Measurements from ENCODE around the gene ENAH. TPM values are rescaled to one million over a fixed set of nuclear protein-coding genes. Genes with fewer than 3 reads are reported as not detected.

Gene ENAH
- polyA plus RNA-seq, 3 donors = 0.12 TPM; not detected in 2

DNA sequence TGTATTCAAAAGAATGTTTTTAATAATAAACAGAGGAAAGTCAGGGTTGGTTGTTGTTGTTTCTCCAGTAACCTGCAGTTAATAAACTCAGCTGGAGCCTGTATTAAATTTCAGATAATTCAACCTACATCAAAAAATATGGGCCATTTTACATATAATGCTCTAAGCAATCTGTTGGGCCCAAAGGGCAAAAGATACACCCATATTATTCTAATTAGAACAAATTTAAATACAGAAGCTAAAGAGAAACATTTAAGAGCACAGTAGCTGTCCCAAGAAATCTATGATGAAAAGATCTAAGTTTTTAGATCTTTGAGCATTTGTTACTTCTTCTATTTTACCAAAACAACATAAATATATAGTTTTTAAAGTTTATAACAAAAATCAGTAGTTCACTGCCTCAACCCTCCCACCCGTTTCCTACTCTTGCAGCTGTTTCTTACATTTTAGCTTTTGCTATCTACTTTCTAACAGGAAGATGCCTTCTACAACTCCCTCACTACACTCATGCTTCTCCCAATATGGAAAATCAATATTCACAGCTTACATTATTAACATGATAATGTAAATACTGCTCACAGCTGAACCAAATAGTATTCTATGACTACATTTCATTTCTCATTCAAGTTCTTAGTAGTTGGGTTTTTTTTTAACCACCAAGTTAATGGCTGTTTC, 130.2 kb downstream of the ENAH start:
- no peaks in the 10 kb centered on the region for H4K20me1 ChIP-seq (ENCODE audit: insufficient read depth, low read length)
- WGBS (ENCODE audit: insufficient coverage) = no CpG with 5 or more reads among the region's 1 CpG
- DNase-seq = no peak
- no peak for TF ChIP-seq CTCF (IDR thresholded peaks at IDR 0.05)
- Mint-ChIP-seq H3K36me3 (no peaks in the 10 kb centered on the region), H3K4me1 (peaks cover 1% of the 10 kb centered on the region), H3K9me3 (no peaks in the 10 kb centered on the region), H3K27ac (no peak overlapping the region), H3K27me3 (ENCODE audit: low read depth in 3 of 3) (peaks cover 0 to 4% (median 2%) of the 10 kb centered on the region in 3 donors), H3K4me3 (no peak overlapping the region)
- intact Hi-C loops (cut with micrococcal nuclease) = no loop called here
- H3K36me3 ChIP-seq (replicated peaks in 1 of 2; ENCODE audit: control insufficient read depth in 1 of 2, insufficient read depth in 2 of 2, low read length in 2 of 2) = no peaks in the 10 kb centered on the region
- H3K9me3 ChIP-seq (replicated peaks in 1 of 2; ENCODE audit: control insufficient read depth in 1 of 2, insufficient read depth in 1 of 2, low read length in 2 of 2) = no peaks in the 10 kb centered on the region
- H3K4me2 ChIP-seq (replicated peaks; ENCODE audit: extremely low read depth, low read length, poor library complexity, severe bottlenecking) = no peak overlapping the region
- H3K4me1 ChIP-seq (ENCODE audit: control insufficient read depth in 1 of 2, insufficient read depth in 2 of 2, low read length in 2 of 2) = no peaks in the 10 kb centered on the region
- no peak overlapping the region for H3K4me3 ChIP-seq (replicated peaks in 1 of 3; ENCODE audit: low read depth in 2 of 3, low read length in 3 of 3)
- H3K27me3 ChIP-seq (ENCODE audit: control insufficient read depth in 2 of 2, insufficient read depth in 2 of 2, low read length in 2 of 2) = no peaks in the 10 kb centered on the region
- no peak overlapping the region for H3K9ac ChIP-seq (ENCODE audit: insufficient read depth, low read length, poor library complexity, severe bottlenecking)
- no peak overlapping the region for H3K27ac ChIP-seq (ENCODE audit: low read depth in 1 of 2, low read length in 2 of 2)
- no peak overlapping the region for H2AFZ ChIP-seq (ENCODE audit: insufficient read depth, low read depth, low read length, poor library complexity, severe bottlenecking)
- H3K79me2 ChIP-seq (ENCODE audit: insufficient read depth, low read length) = no peaks in the 10 kb centered on the region

- no peak overlapping the region for H3K27ac Mint-ChIP-seq
Measured at GRCh38 chr1:225520587-225521227, 132.2 kb downstream of the ENAH start.

More at GRCh38 chr1:225520587-225521227, 132.2 kb downstream of the ENAH start:
- 100% methylated on average over 5 of the region's 7 CpGs for WGBS (ENCODE audit: insufficient coverage)
- no peak overlapping the region for H2AFZ ChIP-seq (ENCODE audit: insufficient read depth, low read depth, low read length, poor library complexity, severe bottlenecking)
- Mint-ChIP-seq H3K27me3 (ENCODE audit: low read depth in 3 of 3) (peaks cover 0 to 2% (median 2%) of the 10 kb centered on the region in 3 donors), H3K36me3 (no peaks in the 10 kb centered on the region), H3K9me3 (no peaks in the 10 kb centered on the region), H3K4me1 (peaks cover 6% of the 10 kb centered on the region), H3K4me3 (no peak overlapping the region)
- intact Hi-C loops (cut with micrococcal nuclease) = no loop called here
- H3K4me1 ChIP-seq (ENCODE audit: control insufficient read depth in 1 of 2, insufficient read depth in 2 of 2, low read length in 2 of 2) = no peaks in the 10 kb centered on the region
- no peak overlapping the region for H3K4me3 ChIP-seq (replicated peaks in 1 of 3; ENCODE audit: low read depth in 2 of 3, low read length in 3 of 3)
- H3K9me3 ChIP-seq (replicated peaks in 1 of 2; ENCODE audit: control insufficient read depth in 1 of 2, insufficient read depth in 1 of 2, low read length in 2 of 2) = no peaks in the 10 kb centered on the region
- no peaks in the 10 kb centered on the region for H3K36me3 ChIP-seq (replicated peaks in 1 of 2; ENCODE audit: control insufficient read depth in 1 of 2, insufficient read depth in 2 of 2, low read length in 2 of 2)
- no peaks in the 10 kb centered on the region for H3K79me2 ChIP-seq (ENCODE audit: insufficient read depth, low read length)
- H3K27ac ChIP-seq (ENCODE audit: low read depth in 1 of 2, low read length in 2 of 2) = no peak overlapping the region
- no peak for TF ChIP-seq CTCF (IDR thresholded peaks at IDR 0.05)
- H3K27me3 ChIP-seq (ENCODE audit: control insufficient read depth in 2 of 2, insufficient read depth in 2 of 2, low read length in 2 of 2) = no peaks in the 10 kb centered on the region
- no peak overlapping the region for H3K9ac ChIP-seq (ENCODE audit: insufficient read depth, low read length, poor library complexity, severe bottlenecking)
- no peak overlapping the region for H3K4me2 ChIP-seq (replicated peaks; ENCODE audit: extremely low read depth, low read length, poor library complexity, severe bottlenecking)
- no peaks in the 10 kb centered on the region for H4K20me1 ChIP-seq (ENCODE audit: insufficient read depth, low read length)
- DNase-seq = no peak
